K562 (cell line): ENCODE data around the gene KCNJ12. TPM values are rescaled to one million over a fixed set of nuclear protein-coding genes. Genes with fewer than 3 reads are reported as not detected.

Experiments used
- ATAC-seq: fragments of 200-7000 bp; cut with Tn5 transposase; 3 replicates; pipeline ENCODE4 v1.9.1; 2020; ENCODE audit warnings: moderate library complexity
- BruUV-seq: library from RNA; stranded (reverse); fragments of 400-500 nt; replicated peaks from 2 replicates; lab custom pipeline; 2021; lab: Mats Ljungman, UMichigan
- CTCF ChIA-PET: fragments of 300-600 bp; formaldehyde crosslinking; extraction: SDS; loops from one replicate; lab custom pipeline; 2021; ENCODE audit warnings: low intra/inter-chr PET ratio; lab: Yijun Ruan, JAX
- POLR2A ChIA-PET: fragments of 300-600, 350-650 bp; sonication (Branson Sonifier 250); formaldehyde crosslinking; extraction: SDS; loops from one replicate; lab custom pipeline; 2021; ENCODE audit warnings: antibody characterized with exemption, inconsistent platforms; lab: Yijun Ruan, JAX
- DNase-seq, 4 experiments: peaks; one replicate each; pipeline versions ENCODE4 v3.0.0 to v3.0.0-alpha.2; 2011 to 2018; ENCODE audit warnings: low spot score in 3 of 4, mixed read lengths in 3 of 4; ENCODE audit errors: extremely low read depth in 1 of 4
- FAIRE-seq: peaks from 2 replicates; lab custom pipeline; 2011; peaks lifted over from hg19 to GRCh38; lab: Jason Lieb, UNC
- H2AFZ ChIP-seq: 2 replicates; pipeline ENCODE4 v1.6.0; 2011; ENCODE audit warnings: low read depth, low read length, control low read depth, inconsistent platforms
- H3K27ac ChIP-seq: fragments of 200-600 bp; 3 replicates; pipeline ENCODE4 v1.8.0; 2011; ENCODE audit warnings: low read depth, mild to moderate bottlenecking, control low read depth, inconsistent platforms, low read length, moderate library complexity, mixed read lengths; ENCODE audit errors: extremely low read depth
- H3K27me3 ChIP-seq, 2 experiments: fragments of 300-600 bp in 1 of 2; 2 replicates in 1 of 2; 3 replicates in 1 of 2; pipeline versions ENCODE4 v1.6.0 to v1.8.0; 2011; ENCODE audit warnings: inconsistent platforms in 2 of 2, low read length in 2 of 2, mild to moderate bottlenecking in 1 of 2, mixed read lengths in 1 of 2, moderate library complexity in 1 of 2; ENCODE audit not compliant: control insufficient read depth in 2 of 2, insufficient read depth in 2 of 2
- H3K36me3 ChIP-seq: fragments of 300-600 bp; 3 replicates; pipeline ENCODE4 v1.8.0; 2011; ENCODE audit warnings: mild to moderate bottlenecking, low read length, inconsistent platforms; ENCODE audit not compliant: control insufficient read depth, insufficient read depth
- H3K4me1 ChIP-seq, 2 experiments: fragments of 200-600 bp in 1 of 2; replicated peaks in 1 of 2; 2 replicates in 1 of 2; 3 replicates in 1 of 2; pipeline versions ENCODE4 v1.5.1 to v1.8.0; 2011; ENCODE audit warnings: inconsistent platforms in 2 of 2, low read length in 2 of 2, mild to moderate bottlenecking in 1 of 2, mixed read lengths in 1 of 2, moderate library complexity in 1 of 2; ENCODE audit not compliant: control insufficient read depth in 2 of 2, insufficient read depth in 2 of 2
- H3K4me2 ChIP-seq: 2 replicates; pipeline ENCODE4 v1.6.1; 2011; ENCODE audit warnings: low read length, control low read depth, inconsistent platforms, mixed read lengths; ENCODE audit not compliant: insufficient read depth
- H3K4me3 ChIP-seq: fragments of 200-600 bp; sonication (generic), shearing (Covaris generic); 2 replicates; pipeline ENCODE4 v1.5.1; 2016; ENCODE audit warnings: control low read depth, inconsistent platforms
- H3K79me2 ChIP-seq: fragments of 200-600 bp; 3 replicates; pipeline ENCODE4 v1.8.0; 2011; ENCODE audit warnings: low read length, inconsistent platforms; ENCODE audit not compliant: control insufficient read depth, insufficient read depth
- H3K9ac ChIP-seq, 2 experiments: 2 replicates each; pipeline versions ENCODE4 v1.6.0 to v1.6.1; 2011; ENCODE audit warnings: low read depth in 2 of 2, low read length in 2 of 2, control low read depth in 1 of 2, inconsistent platforms in 1 of 2, mild to moderate bottlenecking in 1 of 2, mixed read lengths in 1 of 2; ENCODE audit not compliant: insufficient read depth in 1 of 2
- H3K9me1 ChIP-seq: one replicate; pipeline ENCODE4 v1.6.0; 2011; ENCODE audit warnings: inconsistent platforms, mild to moderate bottlenecking, low read length, moderate library complexity; ENCODE audit not compliant: control insufficient read depth, insufficient read depth
- H3K9me3 ChIP-seq: replicated peaks from 2 replicates; pipeline ENCODE4 v1.5.1; 2011; ENCODE audit warnings: low read depth, low read length, inconsistent platforms; ENCODE audit not compliant: control insufficient read depth, insufficient read depth
- H4K20me1 ChIP-seq: replicated peaks from 2 replicates; pipeline ENCODE4 v1.6.1; 2011; ENCODE audit warnings: low read length, inconsistent platforms, mixed read lengths; ENCODE audit not compliant: control insufficient read depth, insufficient read depth
- CSDE1 ChIP-seq, 2 experiments: fragments of 450-650 bp; IDR thresholded peaks; 2 replicates each; pipeline ENCODE4 v1.6.1; 2016; ENCODE audit warnings: mild to moderate bottlenecking in 1 of 2
- ETS2 ChIP-seq: IDR thresholded peaks from 2 replicates; pipeline ENCODE4 v1.6.1; 2016; ENCODE audit warnings: borderline replicate concordance, missing genetic modification characterization, mild to moderate bottlenecking, moderate library complexity, missing compliant biosample characterization; ENCODE audit not compliant: poor library complexity, severe bottlenecking
- NFRKB ChIP-seq: fragments of 450-650 bp; IDR thresholded peaks from 2 replicates; pipeline ENCODE4 v1.6.1; 2016; ENCODE audit warnings: low read depth
- ZFP36 ChIP-seq: fragments of 150-350 bp; IDR thresholded peaks from 2 replicates; pipeline ENCODE4 v1.6.1; 2018; ENCODE audit warnings: low read length, low read depth; ENCODE audit not compliant: partially characterized antibody
- WGBS: fragments of 100-300 bp; shearing (Covaris generic); methylation state at CpG from one replicate; pipeline ENCODE4 v1.1.6; 2016; ENCODE audit warnings: low coverage, mixed read lengths; ENCODE audit not compliant: insufficient coverage; ENCODE audit errors: missing lambda C conversion rate; 5-methylcytosine and 5-hydroxymethylcytosine counted together
- in situ Hi-C: fragments of 300-500 bp; cut with MboI; formaldehyde crosslinking; loops from 4 replicates; pipeline ENCODE4 v1.15.0; 2018; ENCODE audit warnings: inconsistent platforms, mixed read lengths
- intact Hi-C: fragments of 100-400 bp; cut with micrococcal nuclease; formaldehyde crosslinking; loops from 2 replicates; pipeline ENCODE4 v1.14.2; 2022
- polyA plus RNA-seq, 8 experiments: library from polyadenylated mRNA; depleted of rRNA in 4 of 8; stranded (reverse) in 5 of 8; unstranded in 3 of 8; fragments of >200 nt; fragmentation: Nextera tagmentation in 2 of 8; fragmentation: Illumina TruSeq in 1 of 8; extraction: Ambion mirVana in 2 of 8; extraction: Trizol in 1 of 8; gene quantifications; 2 replicates each; pipeline versions ENCODE4 v1.2.1 to v1.2.3, GENCODE V29; 2011 to 2014; ENCODE audit warnings: inconsistent platforms in 1 of 8, missing spikeins in 1 of 8
- total RNA-seq, 7 experiments: library from RNA; depleted of rRNA in 6 of 7; stranded (reverse); fragments of >200 nt in 6 of 7; fragmentation: Illumina TruSeq in 2 of 7; extraction: Trizol in 2 of 7; gene quantifications; 2 replicates each; pipeline versions ENCODE4 v1.2.1 to v1.2.3, GENCODE V29; 2011 to 2021; ENCODE audit warnings: low replicate concordance in 1 of 7
- TF ChIP-seq, protein P1 (sequence below): fragments of 250-450 bp; sonication (Bioruptor Pico); IDR thresholded peaks from 2 replicates; pipeline ENCODE4 v1.8.0; 2021; ENCODE audit warnings: mild to moderate bottlenecking, moderate library complexity

The KCNJ12 gene
- total and polyA plus RNA-seq, 9 of the 15 experiments (the other 6 are each of a cell fraction or from before 2014, with no cell fraction given): 0.02 TPM; not detected in 8

DNA sequence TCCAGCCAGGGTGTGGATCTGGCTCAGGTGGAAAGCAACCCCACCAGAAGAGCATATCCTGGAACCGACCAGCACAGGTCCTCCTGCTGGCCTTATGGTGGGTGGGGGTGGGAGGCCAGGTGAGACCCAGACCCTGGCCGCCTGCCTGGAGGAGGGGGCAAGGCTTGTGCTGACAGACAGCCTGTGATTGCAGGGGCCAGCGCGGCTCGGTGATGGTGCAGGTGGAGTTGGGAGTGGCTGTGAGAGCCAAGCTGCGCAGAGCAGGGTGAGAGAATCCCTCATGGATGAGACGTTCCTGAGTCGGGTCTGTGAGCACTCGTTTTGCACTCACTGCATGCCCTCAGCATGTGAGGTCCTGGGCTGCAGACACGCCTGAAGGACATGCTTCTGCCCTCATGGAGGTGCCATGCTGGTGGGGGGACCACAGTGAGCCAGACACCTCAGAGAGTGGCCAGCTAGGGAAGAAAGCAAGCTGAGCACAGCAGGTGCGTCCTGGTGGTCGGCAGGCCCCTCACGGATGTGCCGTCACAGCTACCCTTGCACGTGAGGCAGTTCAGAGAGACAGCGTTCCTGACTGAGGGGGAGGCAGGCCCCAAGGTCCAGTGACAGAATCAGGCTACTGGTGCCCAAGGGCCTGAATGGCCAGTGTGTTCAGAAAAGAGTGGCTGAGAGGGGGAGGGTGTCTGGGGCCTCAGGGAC is 3.8 kb upstream of the KCNJ12 start:
- H3K4me1 ChIP-seq: peaks cover 0 to 16% of the 10 kb centered on the region in 2 experiments; a peak in 2 of 5 replicates
- no peak for TF ChIP-seq CSDE1 (IDR thresholded peaks at IDR 0.05)
- peak; percentile 45 for TF ChIP-seq ZFP36
- TF ChIP-seq, all 486 proteins: peak for 1
- intact Hi-C loops: no loop called here
- Histone ChIP-seq H3K9ac (no peak overlapping the region; a peak in 1 of 4 replicates), H3K4me2 (no peak overlapping the region), H3K36me3 (no peaks in the 10 kb centered on the region), H3K4me3 (no peak overlapping the region), H3K9me1 (no peaks in the 10 kb centered on the region), H3K27me3 (peaks cover 0 to 40% of the 10 kb centered on the region in 2 experiments; a peak in 3 of 5 replicates), H3K9me3 (no peaks in the 10 kb centered on the region), H4K20me1 (no peaks in the 10 kb centered on the region; the same call in 1 of the 2 replicates), H3K79me2 (no peaks in the 10 kb centered on the region), H3K27ac (no peak overlapping the region), H2AFZ (no peak overlapping the region)
- no peak for FAIRE-seq
- POLR2A ChIA-PET: interaction anchor here (1.0 kb wide), 1 partner anchor 17 kb away, joined by 3 read pairs; no protein-coding TSS in a partner anchor
- ATAC-seq: no peak
- no peak for DNase-seq
- CTCF ChIA-PET: no interaction called here
- 5% methylated on average over 11 of the region's 16 CpGs for WGBS
- BruUV-seq: no TSS peak
- in situ Hi-C loops: no loop called here

DNA sequence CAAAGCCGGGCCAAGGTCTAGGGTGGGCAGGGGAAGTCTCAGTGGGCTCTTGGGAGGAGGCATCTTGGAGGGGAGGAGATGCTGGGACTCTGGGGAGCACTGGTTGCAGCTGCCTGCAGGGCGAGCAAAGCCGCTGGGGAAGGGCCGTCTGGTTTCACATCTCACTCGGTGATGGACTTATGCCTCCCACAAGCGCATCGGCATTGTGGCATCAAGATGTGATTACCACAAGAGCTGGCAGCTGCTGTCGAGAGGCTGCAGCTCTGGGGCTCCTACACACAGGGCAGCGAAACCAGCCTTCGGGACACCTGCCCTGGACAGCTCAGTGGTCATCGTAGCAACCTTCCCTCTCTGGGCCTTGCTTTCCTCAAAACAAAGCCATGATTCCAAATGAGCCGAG is 3.1 kb upstream of the KCNJ12 start:
- Histone ChIP-seq H3K27ac (no peak overlapping the region), H3K79me2 (no peaks in the 10 kb centered on the region), H4K20me1 (no peaks in the 10 kb centered on the region; the same call in none of the 2 replicates)
- in situ Hi-C loops: no loop called here
- POLR2A ChIA-PET: interaction anchor here (0.6 to 1.0 kb wide), 2 partner anchors 10 to 16 kb away, joined by 3 read pairs; no protein-coding TSS in a partner anchor
- intact Hi-C loops: no loop called here
- TF ChIP-seq NFRKB (no peak), ETS2 (tag) (no peak)
- TF ChIP-seq, protein P1, sequence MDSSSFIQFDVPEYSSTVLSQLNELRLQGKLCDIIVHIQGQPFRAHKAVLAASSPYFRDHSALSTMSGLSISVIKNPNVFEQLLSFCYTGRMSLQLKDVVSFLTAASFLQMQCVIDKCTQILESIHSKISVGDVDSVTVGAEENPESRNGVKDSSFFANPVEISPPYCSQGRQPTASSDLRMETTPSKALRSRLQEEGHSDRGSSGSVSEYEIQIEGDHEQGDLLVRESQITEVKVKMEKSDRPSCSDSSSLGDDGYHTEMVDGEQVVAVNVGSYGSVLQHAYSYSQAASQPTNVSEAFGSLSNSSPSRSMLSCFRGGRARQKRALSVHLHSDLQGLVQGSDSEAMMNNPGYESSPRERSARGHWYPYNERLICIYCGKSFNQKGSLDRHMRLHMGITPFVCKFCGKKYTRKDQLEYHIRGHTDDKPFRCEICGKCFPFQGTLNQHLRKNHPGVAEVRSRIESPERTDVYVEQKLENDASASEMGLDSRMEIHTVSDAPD (CRISPR knock-in tag): no peak
- TF ChIP-seq, all 486 proteins: peak for 0
- BruUV-seq: no TSS peak
- no peak for FAIRE-seq
- H3K9me3 ChIP-seq: no peaks in the 10 kb centered on the region
- no peaks in the 10 kb centered on the region for H3K36me3 ChIP-seq
- peaks cover 0 to 41% of the 10 kb centered on the region in 2 experiments; a peak in 3 of 5 replicates for H3K27me3 ChIP-seq
- H2AFZ ChIP-seq: no peak overlapping the region
- H3K9me1 ChIP-seq: no peaks in the 10 kb centered on the region
- peaks cover 0 to 19% of the 10 kb centered on the region in 2 experiments; a peak in 2 of 5 replicates for H3K4me1 ChIP-seq
- no peak for ATAC-seq
- no peak for DNase-seq
- H3K4me3 ChIP-seq: no peak overlapping the region
- WGBS: 1% methylated on average over 10 of the region's 12 CpGs
- H3K4me2 ChIP-seq: no peak overlapping the region
- no peak overlapping the region for H3K9ac ChIP-seq
- CTCF ChIA-PET: no interaction called here
